Measurements from ENCODE around the gene ZNF451.

The ZNF451 gene

DNA sequence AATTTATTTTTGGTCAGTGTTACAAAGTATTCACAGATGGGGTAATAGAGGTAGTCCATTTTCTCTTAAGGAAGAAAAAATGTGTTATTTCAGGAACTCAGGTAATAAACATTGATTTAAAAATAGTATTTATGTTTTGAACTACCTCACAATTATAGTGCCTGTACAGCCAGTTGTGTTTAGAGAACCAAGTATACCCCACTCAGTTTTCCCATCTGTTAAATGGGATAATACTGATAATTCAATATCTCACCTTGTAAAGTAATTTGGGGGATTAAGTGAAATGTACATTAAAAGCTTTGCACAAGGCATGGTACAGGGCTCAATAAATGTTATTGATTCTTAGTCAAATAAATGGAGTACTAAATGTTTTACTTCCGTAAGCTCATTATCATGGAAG, 4.7 kb downstream of the ZNF451 start:
- no peak for DNase-seq (ENCODE audit: low read depth in 2 of 2)

DNA sequence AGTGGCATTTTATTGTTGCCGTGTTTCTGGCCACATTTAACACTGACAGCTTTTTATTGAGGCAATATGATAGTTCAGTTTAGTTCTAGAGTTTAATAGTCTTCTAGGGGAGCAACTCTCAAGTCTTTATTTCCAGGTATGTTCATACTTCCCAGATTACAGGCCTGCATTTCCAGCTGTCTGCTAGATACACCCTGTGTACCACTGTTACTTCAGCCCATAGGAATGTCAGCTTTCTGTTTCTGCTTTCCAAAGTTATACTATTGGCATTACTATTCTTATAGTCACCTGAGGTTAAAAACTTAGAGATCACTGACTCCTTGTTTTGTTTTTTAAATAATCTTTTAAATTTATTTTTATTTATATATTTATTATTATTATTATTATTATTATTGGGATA, 7.6 kb downstream of the ZNF451 start:
- no peak for DNase-seq (ENCODE audit: low read depth in 2 of 2)

DNA sequence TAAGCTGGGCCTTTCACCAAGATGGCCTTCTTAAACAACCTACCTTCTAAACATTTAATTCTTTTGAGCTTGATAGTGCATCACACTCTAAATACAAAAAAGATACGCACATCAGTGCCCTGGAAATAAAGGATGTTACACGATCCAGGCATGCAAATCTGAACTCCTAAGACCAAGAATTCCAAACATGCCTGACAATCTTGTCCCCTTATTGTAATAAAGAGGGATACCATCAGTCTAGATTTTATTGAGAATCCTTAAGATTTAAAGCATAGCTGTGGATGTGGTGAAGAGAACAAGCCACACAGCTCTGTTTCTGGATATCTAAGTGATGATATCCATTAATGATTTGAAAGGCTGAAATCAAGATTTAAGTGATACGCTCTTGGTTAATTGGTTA, 13.0 kb downstream of the ZNF451 start:
- DNase-seq (ENCODE audit: low read depth in 2 of 2) = no peak

DNA sequence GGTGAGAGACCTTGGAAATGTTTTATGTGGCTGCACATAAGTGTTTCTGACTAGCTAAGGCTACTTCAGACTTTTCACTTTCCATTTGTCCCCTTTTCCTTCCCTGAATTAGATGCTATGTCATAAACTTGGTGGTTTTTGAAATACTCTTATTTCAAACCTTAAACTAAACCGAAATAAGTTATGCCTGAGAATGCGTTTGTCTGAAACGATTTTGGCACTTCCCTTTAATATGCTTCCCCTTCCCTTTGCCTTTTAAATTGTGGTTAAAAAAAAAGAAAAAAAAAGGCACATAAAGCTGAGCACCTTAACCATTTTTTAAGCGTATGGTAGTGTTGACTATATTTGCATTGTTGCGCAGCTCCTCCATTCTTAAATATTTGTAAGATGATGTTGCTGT, 14.3 kb downstream of the ZNF451 start:
- no peak for DNase-seq (ENCODE audit: low read depth in 2 of 2)

DNA sequence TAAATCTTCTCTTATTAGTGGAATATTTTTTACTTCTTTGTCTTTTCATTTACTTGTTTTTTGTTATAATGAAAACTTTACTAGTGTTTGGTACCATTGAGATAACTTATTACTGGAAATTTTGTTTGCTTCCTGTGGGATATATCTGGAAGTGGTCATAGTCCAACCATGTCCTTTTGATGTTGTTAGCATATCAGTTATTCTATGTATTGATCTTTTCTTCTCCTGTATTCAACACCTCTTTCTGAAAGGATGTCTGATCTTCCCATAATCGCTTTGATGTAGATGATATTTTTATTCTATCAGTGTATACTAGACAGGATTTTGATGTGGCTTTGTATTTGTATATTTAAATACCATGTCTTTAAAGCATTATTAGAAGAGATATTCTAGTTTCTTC, 17.0 kb downstream of the ZNF451 start:
- DNase-seq (ENCODE audit: low read depth in 2 of 2) = no peak

DNA sequence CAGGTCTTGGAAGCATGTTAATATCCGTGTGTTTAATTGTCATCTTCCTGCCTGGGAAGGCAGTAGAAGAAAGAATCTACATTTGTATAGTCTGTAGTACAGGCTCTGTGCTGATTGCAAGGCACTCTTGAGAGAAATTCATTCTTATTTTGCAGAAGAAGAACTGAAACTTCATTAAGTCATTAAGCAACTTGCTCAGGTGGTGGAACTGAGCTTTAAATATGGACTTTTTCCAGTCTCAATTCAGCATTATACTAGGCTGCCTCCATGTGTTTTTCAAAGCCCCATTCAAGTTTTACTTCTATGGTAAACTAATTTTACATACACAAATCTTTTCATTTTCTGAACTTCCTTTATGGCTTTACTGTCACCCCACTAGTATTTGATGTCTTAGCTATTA, 18.7 kb downstream of the ZNF451 start:
- no peak for DNase-seq (ENCODE audit: low read depth in 2 of 2)

DNA sequence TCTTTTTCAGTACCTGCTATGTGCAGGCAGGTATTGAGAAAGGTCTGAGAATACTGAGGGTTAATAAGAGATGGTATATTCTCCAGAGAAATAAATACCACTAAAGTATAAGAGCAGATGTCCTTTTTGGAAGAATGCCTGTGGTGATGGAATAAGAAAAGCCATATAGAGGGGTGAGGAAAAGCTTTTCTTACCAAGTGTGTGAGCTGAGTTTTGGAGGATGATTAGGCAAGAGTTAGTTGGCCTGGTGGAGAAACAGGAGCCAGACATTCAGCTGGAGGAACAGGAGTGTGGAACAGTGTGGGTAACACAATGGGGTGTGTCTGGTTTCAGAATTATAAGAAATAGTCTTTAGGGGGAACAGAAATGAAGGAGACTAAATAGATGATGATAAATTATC, 19.9 kb downstream of the ZNF451 start:
- DNase-seq (ENCODE audit: low read depth in 2 of 2) = no peak

DNA sequence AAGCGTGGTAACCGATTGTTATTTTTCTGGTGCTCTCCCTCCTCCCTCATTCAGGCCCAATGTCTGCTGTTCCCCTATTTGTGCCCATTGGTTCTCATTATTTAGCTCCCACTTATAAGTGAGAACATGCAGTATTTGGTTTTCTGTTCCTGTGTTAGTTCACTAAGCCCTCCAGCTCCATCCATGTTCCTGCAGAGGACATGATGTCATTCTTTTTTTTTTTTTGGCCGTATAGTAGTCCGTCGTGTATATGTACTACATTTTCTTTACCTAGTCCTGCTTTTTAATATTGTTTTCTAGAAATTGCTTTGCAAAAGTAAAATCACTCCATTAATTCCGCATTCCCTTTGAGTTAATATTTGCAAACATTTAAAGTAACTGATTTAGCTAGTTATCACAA, 23.1 kb downstream of the ZNF451 start:
- no peak for DNase-seq (ENCODE audit: low read depth in 2 of 2)

DNA sequence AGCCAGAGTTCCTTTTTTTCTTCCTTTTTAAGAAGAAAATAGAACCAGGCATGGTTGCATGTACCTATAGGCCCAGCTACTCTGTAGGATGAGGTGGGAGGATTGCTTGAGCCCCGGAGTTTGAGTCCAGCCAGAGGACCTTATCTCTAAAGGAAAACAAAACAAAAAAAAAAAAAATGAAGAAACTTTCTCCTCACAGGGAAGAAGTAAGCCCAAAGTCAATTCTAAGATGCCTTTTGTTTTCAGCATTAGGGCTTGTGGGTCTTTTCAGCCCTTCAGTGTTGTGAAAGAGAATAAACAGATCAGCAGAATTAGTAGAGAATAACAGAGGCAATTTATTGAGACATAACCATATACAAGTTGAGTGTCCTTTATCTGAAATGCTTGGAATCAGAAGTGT, 26.8 kb downstream of the ZNF451 start:
- DNase-seq (ENCODE audit: low read depth in 2 of 2) = no peak

DNA sequence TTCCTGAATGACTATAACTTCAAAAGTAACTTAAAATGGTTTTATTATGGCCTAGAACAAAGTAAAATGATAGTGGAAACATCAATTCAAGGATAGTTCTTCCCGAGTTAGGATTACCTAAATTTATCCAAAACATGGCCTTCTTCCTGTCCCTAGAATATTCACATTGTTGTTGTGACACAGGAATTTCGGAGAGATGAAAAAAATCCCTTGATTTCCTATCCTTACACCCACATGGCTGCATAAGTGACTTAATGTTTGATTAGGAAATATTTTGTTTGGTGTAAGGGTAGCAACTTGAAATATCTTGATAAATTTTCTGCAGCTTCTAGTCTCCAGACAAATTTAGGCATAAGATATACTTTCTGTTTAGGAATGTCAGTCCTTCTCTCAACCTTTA, 27.8 kb downstream of the ZNF451 start:
- DNase-seq (ENCODE audit: low read depth in 2 of 2) = no peak

DNA sequence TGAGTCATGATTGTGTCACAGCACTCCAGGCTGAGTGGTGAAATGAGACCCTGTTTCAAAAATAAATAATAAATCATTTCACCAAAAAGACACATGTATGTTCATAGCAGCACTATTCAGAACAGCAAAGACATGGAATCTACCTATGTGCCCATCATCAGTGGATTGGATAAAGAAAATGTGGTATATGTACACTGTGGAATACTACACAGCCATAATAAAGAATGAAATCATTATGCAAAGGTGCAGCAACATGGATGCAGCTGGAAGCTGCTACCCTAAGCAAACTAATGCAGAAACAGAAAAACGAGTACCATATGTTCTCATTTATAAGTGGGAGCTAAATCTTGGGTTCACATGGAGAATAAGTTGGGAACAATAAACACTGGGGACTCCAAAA, 33.1 kb downstream of the ZNF451 start:
- DNase-seq (ENCODE audit: low read depth in 2 of 2) = no peak

DNA sequence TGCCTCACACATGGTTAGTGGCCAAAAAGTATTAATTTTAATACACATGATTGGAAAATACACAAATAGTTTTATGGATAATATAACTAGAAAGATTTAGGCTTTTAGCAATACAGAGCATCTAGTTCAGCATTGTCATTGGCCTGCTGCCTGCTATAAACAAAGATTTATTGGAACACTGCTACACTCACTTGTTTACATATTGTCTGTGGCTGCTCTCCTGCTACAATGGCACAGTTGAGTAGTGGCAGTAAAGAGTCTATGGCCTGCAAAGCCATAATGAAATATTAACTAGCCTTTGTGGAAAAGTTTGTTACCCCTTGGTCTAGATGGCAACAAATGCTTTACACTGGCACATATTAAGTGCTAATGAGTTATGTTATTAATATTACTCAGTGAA, 37.8 kb downstream of the ZNF451 start:
- DNase-seq (ENCODE audit: low read depth in 2 of 2) = no peak

DNA sequence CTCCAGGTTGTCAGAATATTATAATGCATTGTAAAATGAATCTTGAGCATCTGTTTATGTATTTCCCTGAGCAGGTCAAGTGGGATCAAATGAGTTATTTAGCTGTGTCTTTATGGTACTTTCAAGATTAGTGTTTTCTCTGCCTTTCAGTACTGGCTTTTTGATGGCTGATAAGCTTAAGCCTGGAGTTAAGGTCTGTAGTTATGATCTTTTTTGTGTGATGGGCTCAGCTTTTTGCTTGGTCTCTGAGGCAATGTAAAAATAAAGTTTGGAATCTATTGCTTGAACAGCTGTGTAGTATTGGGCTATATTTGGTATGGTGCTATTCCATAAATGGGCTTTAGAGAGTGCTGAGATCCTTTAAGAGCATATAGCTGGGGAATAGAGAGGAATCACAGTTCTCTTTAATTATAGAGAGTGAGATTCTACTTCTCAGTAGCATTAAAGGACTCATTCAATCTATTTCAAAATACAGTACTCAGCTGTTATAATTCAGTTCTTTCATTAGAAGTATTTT, 40.7 kb downstream of the ZNF451 start:
- no peak for DNase-seq (ENCODE audit: low read depth in 2 of 2)

DNA sequence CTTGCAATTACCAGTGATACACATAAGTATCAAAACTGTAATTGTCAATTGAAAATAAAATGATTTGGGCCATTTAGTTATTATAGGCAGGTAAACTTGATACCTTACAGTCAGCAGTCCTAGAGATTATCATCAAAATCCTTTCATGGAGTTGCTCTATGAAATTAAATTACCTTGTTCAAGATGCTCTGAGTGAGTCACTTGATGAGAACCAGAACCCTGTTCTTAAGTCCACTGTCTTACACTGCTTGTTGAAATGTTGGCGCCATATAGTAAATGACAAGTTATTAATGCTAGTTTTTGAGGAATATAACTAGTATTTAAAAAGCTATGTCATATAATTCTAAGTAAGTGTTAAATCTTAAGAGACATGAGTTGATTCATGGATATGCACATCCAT, 45.0 kb downstream of the ZNF451 start:
- no peak for DNase-seq (ENCODE audit: low read depth in 2 of 2)

DNA sequence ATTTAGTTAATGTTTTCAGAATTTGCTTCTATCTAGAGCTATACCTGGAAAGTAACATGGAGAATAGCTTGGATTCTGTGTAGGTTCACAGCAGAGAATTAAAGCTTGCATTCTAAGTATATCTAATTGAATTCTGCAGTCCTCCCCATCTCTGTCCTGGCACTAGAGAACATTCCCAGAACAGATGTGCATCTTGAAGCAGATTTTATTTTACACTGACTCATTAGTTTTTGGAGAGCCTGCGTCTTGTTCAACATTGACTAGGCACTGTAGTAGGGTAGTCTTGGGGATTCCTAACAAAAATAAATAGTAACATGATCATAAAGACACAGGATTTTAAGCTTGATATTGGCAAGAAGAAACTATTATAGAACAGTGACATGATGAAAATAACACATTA, 45.9 kb downstream of the ZNF451 start:
- no peak for DNase-seq (ENCODE audit: low read depth in 2 of 2)

DNA sequence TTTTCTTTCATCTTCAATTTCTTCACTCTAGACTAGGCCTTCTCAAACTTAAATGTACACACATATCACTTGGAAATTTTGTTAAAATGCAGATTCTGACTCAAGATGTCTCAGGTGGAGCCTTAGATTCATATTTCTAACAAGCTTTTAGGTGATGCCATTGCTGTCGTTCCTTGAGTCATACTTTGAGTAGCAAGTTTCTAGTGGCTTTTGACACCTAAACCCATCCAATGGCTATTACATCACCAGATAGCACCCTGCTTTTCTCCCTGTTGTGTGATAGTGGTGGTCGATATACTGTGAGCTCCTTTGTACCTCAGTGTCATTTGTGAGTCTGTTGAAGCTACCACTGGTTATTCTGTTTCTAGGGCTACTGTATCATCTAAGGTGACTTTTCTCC, 47.4 kb downstream of the ZNF451 start:
- DNase-seq (ENCODE audit: low read depth in 2 of 2) = no peak

DNA sequence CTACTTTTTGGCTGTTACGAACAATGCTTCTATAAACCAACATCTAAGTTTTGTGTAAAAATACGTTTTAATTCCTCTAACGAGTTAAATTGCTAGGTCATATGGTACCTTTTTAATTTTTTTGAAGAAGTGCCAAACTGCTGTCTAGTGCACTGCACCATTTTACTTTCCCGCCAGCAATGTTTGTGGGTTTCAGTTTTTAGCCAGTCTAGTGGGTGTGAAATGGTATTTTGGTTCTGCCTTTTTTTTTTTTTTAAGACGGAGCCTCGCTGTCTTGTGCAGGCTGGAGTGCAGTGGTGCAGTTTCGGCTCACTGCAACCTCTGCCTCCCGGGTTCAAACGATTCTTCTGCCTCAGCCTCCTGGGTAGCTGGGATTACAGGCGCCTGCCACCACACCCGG, 48.0 kb downstream of the ZNF451 start:
- no peak for DNase-seq (ENCODE audit: low read depth in 2 of 2)

DNA sequence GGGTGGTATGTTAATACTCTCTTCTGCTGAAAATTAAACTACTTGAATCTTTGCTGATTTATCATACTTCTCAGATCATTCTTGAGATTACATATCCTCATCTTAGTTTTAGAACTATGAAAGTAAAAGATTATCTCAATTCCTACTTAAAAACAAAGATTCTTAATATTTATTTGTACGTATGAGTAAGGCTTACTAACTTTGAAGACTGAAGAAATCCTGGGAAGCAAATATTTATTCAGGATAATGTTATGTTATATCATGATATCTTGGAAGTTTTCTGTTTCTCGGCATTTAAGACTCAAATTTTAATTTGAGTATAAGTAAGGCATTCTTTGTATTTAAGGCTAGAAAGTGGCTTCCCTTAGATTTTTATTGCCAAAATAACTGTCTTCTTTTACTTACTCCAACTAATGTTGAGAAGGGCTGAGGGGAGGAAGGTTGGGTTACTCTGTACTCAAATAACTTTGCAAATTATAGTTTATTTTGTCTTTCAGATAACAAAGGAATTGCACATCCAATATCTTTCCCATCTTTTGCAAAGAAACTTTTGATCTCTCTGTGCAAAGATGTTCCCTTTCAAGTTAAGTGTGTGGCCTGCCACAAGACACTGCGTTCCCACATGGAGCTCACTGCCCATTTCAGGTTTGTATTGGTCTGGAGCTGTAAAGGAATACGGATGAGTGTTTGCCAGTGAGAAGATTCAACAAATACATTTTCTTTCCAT, 51.6 kb downstream of the ZNF451 start:
- no peak for DNase-seq (ENCODE audit: low read depth in 2 of 2)

DNA sequence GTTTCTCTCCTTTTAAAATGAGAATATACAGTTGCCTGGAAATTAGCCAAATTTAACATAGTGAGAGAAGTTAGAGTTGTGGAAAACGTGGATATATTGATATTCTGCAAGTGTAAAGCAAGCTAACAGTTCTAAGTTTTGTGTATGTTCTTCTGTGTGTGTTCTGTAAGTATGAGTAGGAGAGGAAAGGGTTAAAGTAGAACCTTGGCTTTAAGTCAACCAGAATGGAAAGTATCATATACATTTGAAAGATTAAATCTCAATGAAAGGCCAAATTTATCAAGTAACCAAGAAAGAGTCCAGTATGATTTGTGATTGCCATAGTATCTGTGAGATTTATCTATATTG, 52.2 kb downstream of the ZNF451 start:
- DNase-seq (ENCODE audit: low read depth in 2 of 2) = no peak

DNA sequence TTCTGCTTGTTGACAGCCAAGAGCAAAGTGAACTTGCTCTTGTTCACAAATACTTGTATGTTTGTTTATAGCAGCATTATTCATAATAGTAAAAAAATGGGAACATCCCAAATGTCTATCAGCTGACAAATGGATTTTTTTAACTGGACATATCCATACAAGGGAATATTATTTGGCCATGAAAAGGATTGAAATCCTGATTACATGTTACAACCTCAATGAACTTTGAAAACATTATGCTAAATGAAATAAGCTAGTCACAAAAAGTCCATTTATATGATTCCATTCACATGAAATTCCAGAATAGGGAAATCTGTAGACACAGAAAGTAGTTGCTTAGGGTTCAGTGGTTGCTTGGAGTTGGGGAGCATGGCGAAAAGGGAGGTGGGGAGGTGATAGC, 53.7 kb downstream of the ZNF451 start:
- DNase-seq (ENCODE audit: low read depth in 2 of 2) = no peak

DNA sequence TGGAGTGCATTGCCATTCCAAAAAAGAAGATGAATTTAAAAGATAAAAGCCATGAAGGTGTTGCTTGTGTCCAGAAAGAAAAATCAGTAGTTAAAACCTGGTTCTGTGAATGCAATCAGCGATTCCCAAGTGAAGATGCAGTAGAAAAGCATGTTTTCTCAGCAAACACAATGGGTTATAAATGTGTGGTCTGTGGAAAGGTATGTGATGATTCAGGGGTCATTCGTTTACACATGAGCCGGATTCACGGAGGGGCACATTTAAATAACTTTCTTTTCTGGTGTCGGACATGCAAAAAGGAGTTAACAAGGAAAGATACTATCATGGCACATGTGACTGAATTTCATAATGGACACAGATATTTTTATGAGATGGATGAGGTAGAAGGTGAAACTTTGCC, 57.4 kb downstream of the ZNF451 start:
- DNase-seq (ENCODE audit: low read depth in 2 of 2) = no peak

DNA sequence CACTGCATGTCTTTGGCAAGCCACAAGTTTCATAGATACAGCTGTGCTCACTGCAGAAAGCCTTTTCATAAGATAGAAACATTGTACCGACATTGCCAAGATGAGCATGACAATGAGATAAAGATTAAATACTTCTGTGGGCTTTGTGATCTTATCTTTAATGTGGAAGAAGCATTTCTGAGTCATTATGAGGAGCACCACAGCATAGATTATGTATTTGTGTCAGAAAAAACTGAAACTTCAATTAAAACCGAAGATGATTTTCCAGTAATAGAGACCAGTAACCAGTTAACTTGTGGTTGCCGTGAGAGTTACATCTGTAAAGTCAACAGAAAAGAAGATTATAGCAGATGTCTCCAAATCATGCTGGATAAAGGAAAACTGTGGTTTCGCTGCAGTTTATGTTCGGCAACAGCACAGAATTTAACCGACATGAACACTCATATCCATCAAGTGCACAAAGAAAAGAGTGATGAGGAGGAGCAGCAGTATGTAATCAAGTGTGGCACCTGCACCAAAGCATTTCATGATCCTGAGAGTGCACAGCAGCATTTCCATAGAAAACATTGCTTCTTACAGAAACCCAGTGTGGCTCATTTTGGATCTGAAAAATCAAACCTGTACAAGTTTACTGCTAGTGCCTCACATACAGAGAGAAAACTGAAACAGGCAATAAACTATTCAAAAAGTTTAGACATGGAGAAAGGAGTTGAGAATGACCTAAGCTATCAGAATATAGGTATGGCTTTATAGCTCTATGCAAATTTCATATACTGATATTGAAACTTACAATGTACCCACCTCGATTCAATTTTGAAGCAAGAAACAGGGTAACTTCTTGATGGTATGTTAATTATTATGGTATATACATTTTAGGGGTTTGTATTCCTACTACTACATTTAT, 58.2 kb downstream of the ZNF451 start:
- no peak for DNase-seq (ENCODE audit: low read depth in 2 of 2)

DNA sequence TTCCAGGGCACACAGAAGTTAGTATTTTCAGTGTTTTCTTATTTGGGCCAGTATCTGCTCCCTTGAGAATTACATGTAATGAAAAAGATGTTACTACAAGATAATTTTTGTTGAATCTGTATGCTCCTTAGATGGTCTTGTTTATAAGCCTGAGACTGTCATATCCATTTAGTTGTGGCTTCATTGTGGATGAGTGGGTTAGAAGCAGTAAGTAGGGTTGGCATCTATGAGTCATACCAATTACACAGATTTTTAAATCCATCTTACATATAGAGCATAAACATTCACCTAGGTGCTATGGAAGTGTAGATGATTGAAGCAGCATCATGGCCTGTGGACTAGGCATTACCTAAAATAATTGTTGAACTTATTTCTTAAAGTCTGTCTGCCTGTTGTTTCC, 68.7 kb downstream of the ZNF451 start:
- DNase-seq (ENCODE audit: low read depth in 2 of 2) = no peak
